PC-9 (cell line): ENCODE measurements around the gene RASAL2.

ENCODE experiments used
- EZH2 ChIP-seq: fragments of 200-600 bp; sonication (generic); IDR thresholded peaks from 2 replicates; pipeline ENCODE4 v1.8.0; 2017; ENCODE audit warnings: antibody characterized with exemption, low read depth
- TF ChIP-seq, protein P1 (sequence below): fragments of 200-600 bp; sonication (generic); conservative IDR thresholded peaks from 2 replicates; pipeline ENCODE4 v1.6.1; 2017; ENCODE audit warnings: mixed run types, antibody characterized with exemption, mild to moderate bottlenecking, moderate library complexity

DNA sequence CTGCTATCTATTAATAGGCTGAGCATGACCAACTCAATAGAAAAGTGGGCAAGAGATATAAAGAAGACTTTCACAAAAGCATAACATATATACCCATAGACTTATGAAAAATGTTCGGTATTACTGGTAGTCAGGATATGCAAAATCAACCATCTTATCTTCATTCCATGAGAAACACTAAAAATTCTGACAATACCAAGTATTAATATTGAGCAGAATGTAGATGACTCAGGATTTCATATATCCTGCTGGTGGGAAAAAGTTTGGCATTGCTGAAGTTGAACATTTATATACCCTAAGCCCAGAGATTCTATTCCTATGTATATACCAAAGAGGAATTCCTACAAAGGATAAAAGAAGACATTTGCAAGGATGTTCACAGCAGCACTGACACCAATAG is 264.6 kb downstream of the RASAL2 start:
- TF ChIP-seq, protein P1, sequence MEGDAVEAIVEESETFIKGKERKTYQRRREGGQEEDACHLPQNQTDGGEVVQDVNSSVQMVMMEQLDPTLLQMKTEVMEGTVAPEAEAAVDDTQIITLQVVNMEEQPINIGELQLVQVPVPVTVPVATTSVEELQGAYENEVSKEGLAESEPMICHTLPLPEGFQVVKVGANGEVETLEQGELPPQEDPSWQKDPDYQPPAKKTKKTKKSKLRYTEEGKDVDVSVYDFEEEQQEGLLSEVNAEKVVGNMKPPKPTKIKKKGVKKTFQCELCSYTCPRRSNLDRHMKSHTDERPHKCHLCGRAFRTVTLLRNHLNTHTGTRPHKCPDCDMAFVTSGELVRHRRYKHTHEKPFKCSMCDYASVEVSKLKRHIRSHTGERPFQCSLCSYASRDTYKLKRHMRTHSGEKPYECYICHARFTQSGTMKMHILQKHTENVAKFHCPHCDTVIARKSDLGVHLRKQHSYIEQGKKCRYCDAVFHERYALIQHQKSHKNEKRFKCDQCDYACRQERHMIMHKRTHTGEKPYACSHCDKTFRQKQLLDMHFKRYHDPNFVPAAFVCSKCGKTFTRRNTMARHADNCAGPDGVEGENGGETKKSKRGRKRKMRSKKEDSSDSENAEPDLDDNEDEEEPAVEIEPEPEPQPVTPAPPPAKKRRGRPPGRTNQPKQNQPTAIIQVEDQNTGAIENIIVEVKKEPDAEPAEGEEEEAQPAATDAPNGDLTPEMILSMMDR, result no peak
- TF ChIP-seq EZH2, result no peak
